Neural progenitor cell (in vitro differentiated cells): Measurements from ENCODE around the gene SURF1. TPM values are rescaled to one million over a fixed set of nuclear protein-coding genes. Genes with fewer than 3 reads are reported as not detected.

Source experiments
- DNase-seq: peaks from one replicate; pipeline ENCODE4 v3.0.0-alpha.2; 2016; ENCODE audit warnings: low spot score
- H2AFZ ChIP-seq: fragments of 200-600 bp; sonication (generic); replicated peaks from 2 replicates; pipeline ENCODE4 v1.6.1; 2016; ENCODE audit warnings: antibody characterized with exemption
- H3F3A ChIP-seq: fragments of 200-600 bp; sonication (generic); 2 replicates; pipeline ENCODE4 v1.6.1; 2016; ENCODE audit warnings: antibody characterized with exemption, low read depth
- H3K27ac ChIP-seq: fragments of 200-600 bp; sonication (generic); 2 replicates; pipeline ENCODE4 v1.5.1; 2016; ENCODE audit warnings: mild to moderate bottlenecking
- H3K27me3 ChIP-seq: fragments of 200-600 bp; sonication (generic); 2 replicates; pipeline ENCODE4 v1.6.1; 2016; ENCODE audit warnings: mild to moderate bottlenecking, moderate library complexity
- H3K36me3 ChIP-seq: fragments of 200-600 bp; sonication (generic); 2 replicates; pipeline ENCODE4 v1.5.1; 2016
- H3K4me1 ChIP-seq: fragments of 200-600 bp; sonication (generic); 2 replicates; pipeline ENCODE4 v1.6.1; 2016; ENCODE audit warnings: mixed run types
- H3K4me2 ChIP-seq: fragments of 200-600 bp; sonication (generic); 2 replicates; pipeline ENCODE4 v1.6.1; 2016
- H3K4me3 ChIP-seq: fragments of 200-600 bp; sonication (generic); 2 replicates; pipeline ENCODE4 v1.5.1; 2016
- H3K79me2 ChIP-seq: fragments of 200-600 bp; sonication (generic); 2 replicates; pipeline ENCODE4 v1.6.1; 2016; ENCODE audit warnings: low read depth
- H3K9ac ChIP-seq: fragments of 200-600 bp; sonication (generic); 2 replicates; pipeline ENCODE4 v1.6.1; 2016
- H3K9me3 ChIP-seq: fragments of 200-600 bp; sonication (generic); 2 replicates; pipeline ENCODE4 v1.5.1; 2016; ENCODE audit warnings: low read depth
- H4K20me1 ChIP-seq: fragments of 200-600 bp; sonication (generic); 2 replicates; pipeline ENCODE4 v1.6.1; 2016; ENCODE audit warnings: low read depth
- H3K27ac Mint-ChIP-seq: 3 replicates; pipeline ENCODE4 v1.8.0; 2021; ENCODE audit warnings: mixed read lengths
- H3K27me3 Mint-ChIP-seq: 2 replicates; pipeline ENCODE4 v1.8.0; 2022; ENCODE audit warnings: low read depth, mild to moderate bottlenecking, inconsistent platforms, moderate library complexity, mixed read lengths; ENCODE audit not compliant: insufficient read depth
- H3K36me3 Mint-ChIP-seq: 3 replicates; pipeline ENCODE4 v1.8.0; 2021; ENCODE audit warnings: mixed read lengths
- H3K4me1 Mint-ChIP-seq: 3 replicates; pipeline ENCODE4 v1.8.0; 2021; ENCODE audit warnings: mixed read lengths
- H3K4me3 Mint-ChIP-seq: 3 replicates; pipeline ENCODE4 v1.8.0; 2021; ENCODE audit warnings: mild to moderate bottlenecking, moderate library complexity, mixed read lengths
- H3K9me3 Mint-ChIP-seq: 3 replicates; pipeline ENCODE4 v1.8.0; 2020; ENCODE audit warnings: mixed read lengths
- CTCF ChIP-seq: fragments of 200-600 bp; sonication (generic); IDR thresholded peaks from 2 replicates; pipeline ENCODE4 v1.5.1; 2017; ENCODE audit warnings: antibody characterized with exemption, mild to moderate bottlenecking
- EZH2 ChIP-seq: fragments of 200-600 bp; sonication (generic); IDR thresholded peaks from 2 replicates; pipeline ENCODE4 v1.6.1; 2017; ENCODE audit warnings: antibody characterized with exemption, mild to moderate bottlenecking, moderate library complexity
- EZH2phosphoT487 ChIP-seq: fragments of 200-600 bp; sonication (generic); IDR thresholded peaks from 2 replicates; pipeline ENCODE4 v1.6.1; 2017; ENCODE audit warnings: antibody characterized with exemption
- total RNA-seq: library from RNA; depleted of rRNA; stranded (reverse); fragments of >200 nt; gene quantifications from 2 replicates; pipeline ENCODE4 v1.2.3, GENCODE V29; 2015; ENCODE audit warnings: low replicate concordance

SURF1 gene
- total RNA-seq, 1 donor from 2014 or later = 31.0 TPM

GRCh38 chr9:133403766-133404453 is 47.6 kb upstream of the SURF1 start:
- Histone ChIP-seq H3K4me3 (no peak overlapping the region), H3K9ac (no peak overlapping the region), H3F3A (peaks cover 10% of the 10 kb centered on the region), H2AFZ (no peak overlapping the region), H3K27ac (no peak overlapping the region), H4K20me1 (peaks cover 6% of the 10 kb centered on the region), H3K9me3 (no peaks in the 10 kb centered on the region), H3K4me1 (no peaks in the 10 kb centered on the region), H3K36me3 (no peaks in the 10 kb centered on the region), H3K79me2 (no peaks in the 10 kb centered on the region), H3K27me3 (no peaks in the 10 kb centered on the region), H3K4me2 (no peak overlapping the region)
- no peaks in the 10 kb centered on the region for H3K9me3 Mint-ChIP-seq
- peaks cover 11% of the 10 kb centered on the region for H3K36me3 Mint-ChIP-seq
- no peaks in the 10 kb centered on the region for H3K27me3 Mint-ChIP-seq
- no peak overlapping the region for H3K4me3 Mint-ChIP-seq
- no peak overlapping the region for H3K27ac Mint-ChIP-seq
- TF ChIP-seq CTCF (peak; percentile 52), EZH2phosphoT487 (no peak)
- DNase-seq = peak; percentile 47
- no peaks in the 10 kb centered on the region for H3K4me1 Mint-ChIP-seq

GRCh38 chr9:133402689-133403088 is 46.4 kb upstream of the SURF1 start:
- no peak overlapping the region for H3K4me3 ChIP-seq
- TF ChIP-seq EZH2phosphoT487 (no peak), EZH2 (no peak)
- no peak for DNase-seq
- peaks cover 6% of the 10 kb centered on the region for H4K20me1 ChIP-seq
- H3K27ac ChIP-seq = no peak overlapping the region
- no peaks in the 10 kb centered on the region for H3K9me3 ChIP-seq
- no peaks in the 10 kb centered on the region for H3K4me1 ChIP-seq
- H3K4me2 ChIP-seq = no peak overlapping the region
- H3K9ac ChIP-seq = no peak overlapping the region
- Mint-ChIP-seq H3K9me3 (no peaks in the 10 kb centered on the region), H3K36me3 (peaks cover 11% of the 10 kb centered on the region), H3K4me1 (no peaks in the 10 kb centered on the region), H3K27me3 (peaks cover 2% of the 10 kb centered on the region), H3K4me3 (no peak overlapping the region), H3K27ac (no peak overlapping the region)
- H3F3A ChIP-seq = peaks cover 8% of the 10 kb centered on the region
- H3K36me3 ChIP-seq = no peaks in the 10 kb centered on the region
- no peaks in the 10 kb centered on the region for H3K27me3 ChIP-seq
- H3K79me2 ChIP-seq = no peaks in the 10 kb centered on the region
- no peak overlapping the region for H2AFZ ChIP-seq

- TF ChIP-seq EZH2phosphoT487 (no peak), CTCF (no peak), EZH2 (no peak)
- H2AFZ ChIP-seq = no peak overlapping the region
- no peaks in the 10 kb centered on the region for H3K79me2 ChIP-seq
- Mint-ChIP-seq H3K4me3 (no peak overlapping the region), H3K27ac (no peak overlapping the region), H3K27me3 (peaks cover 2% of the 10 kb centered on the region), H3K36me3 (peaks cover 6% of the 10 kb centered on the region), H3K4me1 (no peaks in the 10 kb centered on the region), H3K9me3 (no peaks in the 10 kb centered on the region)
- no peaks in the 10 kb centered on the region for H3K36me3 ChIP-seq
- H3K4me3 ChIP-seq = no peak overlapping the region
- H3K27ac ChIP-seq = no peak overlapping the region
- no peak overlapping the region for H3K4me2 ChIP-seq
- H3K4me1 ChIP-seq = no peaks in the 10 kb centered on the region
- H3K9me3 ChIP-seq = no peaks in the 10 kb centered on the region
- H3K27me3 ChIP-seq = no peaks in the 10 kb centered on the region
- no peak overlapping the region for H3K9ac ChIP-seq
- no peak for DNase-seq
- H3F3A ChIP-seq = no peaks in the 10 kb centered on the region
- no peaks in the 10 kb centered on the region for H4K20me1 ChIP-seq
Observed at GRCh38 chr9:133401588-133401987, 45.3 kb upstream of the SURF1 start.

DNA sequence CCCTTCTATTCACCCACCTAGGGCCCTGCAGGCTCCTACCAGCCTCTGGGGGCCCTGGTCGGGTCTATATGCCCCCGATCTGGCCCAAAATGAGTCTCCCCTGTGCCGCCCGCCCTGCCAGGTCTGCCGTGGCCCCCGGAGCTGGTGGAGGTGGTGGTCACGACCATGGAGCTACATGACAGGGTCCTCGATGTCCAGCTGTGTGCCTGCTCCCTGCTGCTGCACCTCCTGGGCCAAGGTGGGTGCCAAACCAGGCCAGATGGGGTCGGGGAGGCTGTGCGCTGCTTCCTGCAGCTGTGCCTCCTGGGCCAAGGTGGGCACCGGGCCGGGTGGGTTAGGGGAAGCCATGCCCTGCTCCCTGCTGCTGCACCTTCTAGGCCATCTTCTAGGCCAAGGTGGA is 44.0 kb upstream of the SURF1 start:
- H3K27ac ChIP-seq = no peak overlapping the region
- Mint-ChIP-seq H3K36me3 (peaks cover under 1% of the 10 kb centered on the region), H3K4me1 (peaks cover 7% of the 10 kb centered on the region), H3K9me3 (no peaks in the 10 kb centered on the region), H3K4me3 (no peak overlapping the region), H3K27me3 (peaks cover 5% of the 10 kb centered on the region), H3K27ac (no peak overlapping the region)
- no peaks in the 10 kb centered on the region for H3K9me3 ChIP-seq
- H3K4me2 ChIP-seq = no peak overlapping the region
- no peaks in the 10 kb centered on the region for H3K27me3 ChIP-seq
- H3K4me3 ChIP-seq = no peak overlapping the region
- H3K4me1 ChIP-seq = no peaks in the 10 kb centered on the region
- H3K79me2 ChIP-seq = no peaks in the 10 kb centered on the region
- no peak overlapping the region for H3K9ac ChIP-seq
- no peaks in the 10 kb centered on the region for H3F3A ChIP-seq
- no peaks in the 10 kb centered on the region for H3K36me3 ChIP-seq
- no peak overlapping the region for H2AFZ ChIP-seq
- H4K20me1 ChIP-seq = no peaks in the 10 kb centered on the region
- TF ChIP-seq EZH2 (no peak), CTCF (no peak), EZH2phosphoT487 (no peak)
- DNase-seq = no peak
